Activated naive CD4-positive, alpha-beta T cell treated with anti-CD3 and anti-CD28 coated beads, Interleukin-2, amount 50 U/mL, for 72 hours (primary cell): ENCODE results near the gene ZMIZ2. TPM values are rescaled to one million over a fixed set of nuclear protein-coding genes. Genes with fewer than 3 reads are reported as not detected.
"Not testable (repeated sequence)": the region's sequence is repeated elsewhere in the genome, so short reads cannot be mapped to it uniquely, and the experiment has no call there.

ENCODE experiments used
- ATAC-seq, 2 donors: fragments of 150-1000 bp; cut with Tn5 transposase; 2 replicates each; pipeline ENCODE4 v1.10.0; 2021; ENCODE audit warnings: mild to moderate bottlenecking in 2 of 2, moderate library complexity in 2 of 2
- DNase-seq, 2 donors: peaks; one replicate each; pipeline ENCODE4 v3.0.0; 2021 to 2022; ENCODE audit warnings: low spot score in 2 of 2
- H3K27ac Mint-ChIP-seq, 2 donors: one replicate each; pipeline ENCODE4 v1.8.0; 2022; ENCODE audit warnings: mild to moderate bottlenecking in 2 of 2, mixed read lengths in 2 of 2
- H3K36me3 Mint-ChIP-seq, 2 donors: one replicate each; pipeline ENCODE4 v1.8.0; 2022; ENCODE audit warnings: mixed read lengths in 2 of 2
- H3K9me3 Mint-ChIP-seq, 2 donors: one replicate each; pipeline ENCODE4 v1.8.0; 2022; ENCODE audit warnings: mixed read lengths in 2 of 2
- total RNA-seq, 2 donors: library from RNA; stranded (reverse); gene quantifications; one replicate each; pipeline ENCODE4 v1.2.3, GENCODE V29; 2022

The ZMIZ2 gene
- total RNA-seq, 2 donors from 2014 or later: 124 to 176 TPM

GRCh38 chr7:44762726-44763522 is 14.3 kb downstream of the ZMIZ2 start:
- Mint-ChIP-seq H3K9me3 (no peaks in the 10 kb centered on the region), H3K27ac (no peak overlapping the region), H3K36me3 (peaks cover 6 to 10% of the 10 kb centered on the region in 2 donors)
- ATAC-seq: no peak
- DNase-seq: no peak

DNA sequence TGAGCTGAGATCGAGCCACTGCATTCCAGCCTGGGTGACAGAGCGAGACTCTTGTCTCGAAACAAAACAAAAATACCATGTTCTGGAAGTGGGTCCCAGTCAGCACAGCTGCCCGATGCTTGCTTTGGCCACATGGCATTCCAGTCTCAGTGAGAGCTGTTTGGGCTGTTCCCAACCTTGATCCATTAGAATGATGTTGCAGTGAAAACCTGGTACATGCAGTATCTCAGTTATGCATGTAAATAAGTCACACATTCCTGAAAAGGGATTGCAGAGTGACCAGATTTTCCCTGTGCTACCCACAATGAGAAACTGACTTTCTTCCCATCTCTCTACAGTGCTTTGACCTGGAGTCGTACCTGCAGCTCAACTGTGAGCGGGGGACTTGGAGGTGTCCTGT is 15.4 kb downstream of the ZMIZ2 start:
- no peak overlapping the region for H3K27ac Mint-ChIP-seq
- peaks cover 6 to 12% of the 10 kb centered on the region in 2 donors for H3K36me3 Mint-ChIP-seq
- no peaks in the 10 kb centered on the region for H3K9me3 Mint-ChIP-seq
- ATAC-seq (no peak), DNase-seq (no peak)

GRCh38 chr7:44764665-44765578 is 16.3 kb downstream of the ZMIZ2 start:
- H3K36me3 Mint-ChIP-seq: peaks cover 10 to 12% of the 10 kb centered on the region in 2 donors
- no peaks in the 10 kb centered on the region for H3K9me3 Mint-ChIP-seq
- ATAC-seq: peak in 1 of 2 donors; percentile 9

GRCh38 chr7:44765579-44766415 is 17.1 kb downstream of the ZMIZ2 start:
- Mint-ChIP-seq H3K9me3 (no peaks in the 10 kb centered on the region), H3K27ac (no peak overlapping the region), H3K36me3 (peaks cover 12 to 13% of the 10 kb centered on the region in 2 donors)
- DNase-seq (no peak), ATAC-seq (no peak)

More at GRCh38 chr7:44764665-44765578, 16.3 kb downstream of the ZMIZ2 start:
- no peak for DNase-seq
- H3K27ac Mint-ChIP-seq: no peak overlapping the region

GRCh38 chr7:44766416-44766801 is 17.8 kb downstream of the ZMIZ2 start:
- DNase-seq: no peak
- Mint-ChIP-seq H3K9me3 (no peaks in the 10 kb centered on the region), H3K27ac (no peak overlapping the region), H3K36me3 (peaks cover 12 to 13% of the 10 kb centered on the region in 2 donors)
- no peak for ATAC-seq

DNA sequence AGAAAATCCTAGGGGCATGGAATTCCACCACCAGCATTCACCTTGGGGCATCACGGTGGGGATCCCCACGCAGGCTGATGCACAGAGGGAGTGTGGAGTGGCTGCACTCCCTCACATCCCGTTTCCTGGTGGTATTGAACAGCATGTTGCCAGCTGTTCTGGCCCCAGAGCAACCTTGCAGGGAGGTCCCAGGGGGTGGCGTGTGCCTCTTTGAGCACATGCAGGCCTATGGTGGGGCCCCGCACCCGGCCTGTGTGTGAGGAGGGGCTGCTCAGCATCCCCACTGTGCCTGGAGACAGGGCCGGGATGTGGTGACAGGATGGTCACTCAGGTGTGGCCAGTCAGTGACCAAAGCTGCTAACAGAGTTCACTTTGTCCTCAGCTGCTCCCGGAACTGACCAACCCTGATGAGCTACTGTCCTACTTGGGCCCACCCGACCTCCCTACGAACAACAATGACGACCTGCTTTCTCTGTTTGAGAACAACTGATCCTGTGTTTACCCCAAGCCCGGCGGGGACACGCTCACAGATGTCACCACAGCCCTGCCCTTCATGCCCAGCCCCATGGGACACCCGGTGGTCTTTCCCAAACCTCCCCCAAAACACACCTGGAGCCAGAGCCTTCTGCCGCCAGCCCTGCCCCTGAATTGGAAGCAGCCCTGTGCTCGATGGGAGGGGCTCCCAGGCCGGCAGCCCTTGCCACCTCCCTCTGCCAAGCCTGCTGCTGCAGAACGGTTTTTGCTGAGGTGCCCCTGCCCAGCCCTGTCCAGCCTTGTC is 18.7 kb downstream of the ZMIZ2 start:
- H3K9me3 Mint-ChIP-seq: no peaks in the 10 kb centered on the region
- H3K36me3 Mint-ChIP-seq: peaks cover 12 to 13% of the 10 kb centered on the region in 2 donors
- H3K27ac Mint-ChIP-seq: peak overlapping the region; percentile 73 to 79
- ATAC-seq (no peak), DNase-seq (no peak)

DNA sequence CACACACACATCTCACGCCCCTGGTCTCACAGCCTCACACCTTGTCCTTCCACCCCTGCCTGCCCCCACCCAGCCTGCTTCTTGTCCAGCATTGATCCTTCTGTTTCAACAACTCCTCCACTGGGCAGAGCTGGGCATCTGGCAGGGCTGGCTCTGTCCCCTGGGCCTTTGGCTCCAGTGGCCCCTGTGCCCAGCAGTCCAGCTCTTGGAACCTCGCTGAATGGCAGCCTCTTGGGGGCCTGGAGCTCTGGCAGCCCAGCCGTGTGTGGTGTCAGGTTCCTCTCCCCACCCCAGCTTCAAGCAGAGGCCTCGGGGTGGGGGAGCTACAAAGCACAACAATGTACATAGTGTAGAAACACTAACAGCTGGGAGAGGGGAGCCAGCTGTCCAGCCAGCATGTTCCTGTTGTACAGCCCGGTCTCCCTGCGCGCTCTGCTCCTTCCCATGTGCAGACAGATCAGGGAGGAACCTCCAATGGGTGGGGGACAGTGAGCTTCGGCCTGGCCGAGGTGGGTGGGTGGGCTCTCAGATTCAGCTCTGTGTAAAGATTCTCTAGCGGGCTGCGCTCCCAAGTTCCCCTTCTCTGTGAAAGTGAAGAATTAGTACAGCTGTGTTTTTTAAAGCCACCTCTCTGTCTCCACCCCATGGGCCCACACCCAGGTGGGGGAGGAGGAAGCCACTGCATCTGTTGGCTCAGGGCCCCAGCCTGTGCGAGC is 19.4 kb downstream of the ZMIZ2 start:
- H3K9me3 Mint-ChIP-seq: no peaks in the 10 kb centered on the region
- ATAC-seq (peak in 1 of 2 donors; percentile 16), DNase-seq (no peak)
- H3K27ac Mint-ChIP-seq: peak overlapping the region; percentile 73 to 79
- H3K36me3 Mint-ChIP-seq: peaks cover 12 to 13% of the 10 kb centered on the region in 2 donors

GRCh38 chr7:44768628-44769371 is 20.2 kb downstream of the ZMIZ2 start:
- Mint-ChIP-seq H3K27ac (peak overlapping the region; percentile 9 to 73), H3K36me3 (peaks cover 12 to 13% of the 10 kb centered on the region in 2 donors), H3K9me3 (no peaks in the 10 kb centered on the region)
- DNase-seq (no peak), ATAC-seq (no peak)

- peak overlapping the region; percentile 57 to 81 for H3K27ac Mint-ChIP-seq
Observed at GRCh38 chr7:44769376-44769775, 20.7 kb downstream of the ZMIZ2 start.

DNA sequence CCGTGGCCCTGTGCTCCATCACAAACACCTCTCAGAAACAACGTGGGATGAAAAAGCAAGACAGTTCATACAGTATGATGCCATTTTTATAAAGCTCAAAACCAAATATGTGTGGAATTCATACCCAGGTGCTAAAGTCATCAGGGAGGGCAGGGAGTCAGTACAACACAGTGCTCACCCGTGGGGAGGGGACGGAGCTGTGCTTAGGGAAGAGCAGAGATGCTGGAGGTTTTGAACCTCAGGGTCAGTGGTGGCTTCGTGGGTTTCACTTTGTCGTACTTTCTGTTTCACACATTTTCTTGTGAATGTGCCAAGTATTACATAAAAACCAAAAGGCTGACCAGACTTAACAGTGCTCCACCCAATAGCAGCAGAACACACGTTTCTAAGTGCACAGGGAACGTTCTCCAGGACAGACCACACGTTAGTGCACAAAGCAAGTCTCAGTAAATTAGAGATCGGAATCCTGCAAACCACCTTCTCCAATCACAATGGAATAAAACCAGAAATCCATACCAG is 21.2 kb downstream of the ZMIZ2 start:
- peaks cover 8 to 12% of the 10 kb centered on the region in 2 donors for H3K36me3 Mint-ChIP-seq
- peak overlapping the region; percentile 57 to 81 for H3K27ac Mint-ChIP-seq
- ATAC-seq: peak in 1 of 2 donors; percentile 62
- no peaks in the 10 kb centered on the region for H3K9me3 Mint-ChIP-seq
- no peak for DNase-seq

More at GRCh38 chr7:44769376-44769775, 20.7 kb downstream of the ZMIZ2 start:
- Mint-ChIP-seq H3K9me3 (no peaks in the 10 kb centered on the region), H3K36me3 (peaks cover 10 to 12% of the 10 kb centered on the region in 2 donors)
- DNase-seq (no peak), ATAC-seq (no peak)

- H3K27ac Mint-ChIP-seq: peak overlapping the region; percentile 3 to 81
- H3K9me3 Mint-ChIP-seq: no peaks in the 10 kb centered on the region
- DNase-seq (no peak), ATAC-seq (peak in 1 of 2 donors; percentile 18)
- peaks cover 8 to 9% of the 10 kb centered on the region in 2 donors for H3K36me3 Mint-ChIP-seq
Observed at GRCh38 chr7:44771358-44771757, 22.7 kb downstream of the ZMIZ2 start.

DNA sequence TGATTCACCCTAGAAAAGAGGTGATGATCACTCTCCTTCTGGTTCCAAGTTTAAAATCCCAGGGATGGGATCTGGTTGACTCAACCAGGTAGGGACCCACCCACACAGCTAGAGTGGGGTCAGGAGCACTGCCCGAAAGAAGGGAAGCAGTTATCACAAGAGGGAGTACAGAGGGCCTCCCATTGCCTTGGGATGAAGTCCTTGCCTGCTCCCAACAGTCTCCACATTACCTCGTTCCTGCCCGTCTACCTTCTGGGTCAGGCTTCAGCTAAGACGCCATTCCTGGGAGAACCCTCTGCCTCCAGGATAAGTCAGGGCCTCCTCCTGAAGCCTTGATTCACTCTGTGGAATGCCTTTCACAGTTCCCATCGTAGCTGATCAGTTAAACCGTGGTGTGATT is 23.8 kb downstream of the ZMIZ2 start:
- Mint-ChIP-seq H3K27ac (no peak overlapping the region), H3K9me3 (no peaks in the 10 kb centered on the region), H3K36me3 (peaks cover 6 to 8% of the 10 kb centered on the region in 2 donors)
- no peak for DNase-seq
- no peak for ATAC-seq

DNA sequence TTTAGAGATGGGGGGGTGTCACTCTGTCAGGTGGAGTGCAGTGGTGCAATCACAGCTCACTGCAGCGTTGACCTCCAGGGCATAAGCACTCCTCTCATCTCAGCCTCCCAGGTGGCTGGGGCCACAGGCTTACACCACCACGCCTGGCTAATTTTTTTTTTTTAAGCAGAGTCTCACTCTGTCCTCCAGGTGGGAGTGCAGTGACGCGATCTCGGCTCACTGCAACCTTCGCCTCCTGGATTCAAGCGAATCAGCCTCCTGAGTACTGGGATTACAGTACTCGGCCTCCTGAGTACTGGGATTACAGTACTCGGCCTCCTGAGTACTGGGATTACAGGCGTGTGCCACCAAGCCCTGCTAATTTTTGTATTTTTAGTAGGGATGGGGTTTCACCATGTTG is 24.2 kb downstream of the ZMIZ2 start:
- no peak for ATAC-seq
- H3K27ac Mint-ChIP-seq: no peak overlapping the region
- no peaks in the 10 kb centered on the region for H3K9me3 Mint-ChIP-seq
- H3K36me3 Mint-ChIP-seq: peaks cover 2 to 8% of the 10 kb centered on the region in 2 donors
- no peak for DNase-seq

DNA sequence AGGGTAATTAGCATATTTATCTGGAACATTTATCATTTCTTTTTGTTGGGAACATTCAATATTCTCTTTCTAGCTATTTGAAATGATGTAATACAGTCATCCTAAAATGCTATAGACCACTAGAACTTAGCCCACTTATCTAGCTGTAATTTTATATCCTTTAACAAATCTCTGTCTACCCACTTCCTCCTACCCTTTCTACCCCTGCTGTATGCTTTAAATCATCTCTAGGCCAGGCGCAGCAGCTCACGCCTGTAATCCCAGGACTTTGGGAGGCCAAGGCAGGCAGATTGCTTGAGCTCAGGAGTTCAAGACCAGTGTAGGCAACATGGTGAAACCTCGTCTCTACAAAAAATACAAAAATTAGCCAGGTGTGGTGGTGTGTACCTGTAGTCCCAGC is 25.8 kb downstream of the ZMIZ2 start:
- not testable (repeated sequence) for ATAC-seq, H3K9me3 Mint-ChIP-seq, H3K27ac Mint-ChIP-seq, DNase-seq, H3K36me3 Mint-ChIP-seq
